GM04503 (cell line): Measurements from ENCODE around the gene PI4K2B.
A peak's percentile ranks its signal among the peaks of the same experiment; 100 is the strongest.
"Not testable (repeated sequence)": the region's sequence is repeated elsewhere in the genome, so short reads cannot be mapped to it uniquely, and the experiment has no call there.

Experiments used
- DNase-seq: peaks from one replicate; pipeline ENCODE4 v3.0.0-alpha.2; 2012; ENCODE audit warnings: low read depth

The PI4K2B gene

DNA sequence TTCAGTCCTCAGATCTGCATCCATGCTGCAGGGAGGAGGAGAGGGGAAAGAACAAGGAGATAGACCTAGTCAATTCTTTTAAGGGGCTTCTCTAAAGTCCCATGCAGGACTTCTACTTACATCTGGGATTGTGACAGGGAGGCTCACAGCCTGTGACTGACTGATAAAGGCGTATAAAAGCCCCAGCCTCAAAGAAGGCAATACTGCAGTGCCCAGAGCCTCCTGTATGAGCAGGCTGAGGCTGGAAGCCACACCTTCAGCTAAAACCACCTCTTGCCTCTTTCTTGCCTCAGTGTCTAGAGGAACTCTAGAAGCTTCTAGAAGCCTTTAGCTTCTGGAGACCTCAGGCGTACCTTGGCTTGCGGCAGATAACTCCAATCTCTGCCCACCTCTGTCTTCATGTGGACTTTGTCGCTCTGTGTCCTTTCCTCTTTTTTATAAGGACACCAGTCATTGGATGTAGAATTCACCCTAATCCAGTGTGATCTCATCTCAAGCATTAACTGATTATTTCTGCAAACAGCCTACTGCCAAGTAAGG is 72.8 kb downstream of the PI4K2B start:
- DNase-seq, result no peak

DNA sequence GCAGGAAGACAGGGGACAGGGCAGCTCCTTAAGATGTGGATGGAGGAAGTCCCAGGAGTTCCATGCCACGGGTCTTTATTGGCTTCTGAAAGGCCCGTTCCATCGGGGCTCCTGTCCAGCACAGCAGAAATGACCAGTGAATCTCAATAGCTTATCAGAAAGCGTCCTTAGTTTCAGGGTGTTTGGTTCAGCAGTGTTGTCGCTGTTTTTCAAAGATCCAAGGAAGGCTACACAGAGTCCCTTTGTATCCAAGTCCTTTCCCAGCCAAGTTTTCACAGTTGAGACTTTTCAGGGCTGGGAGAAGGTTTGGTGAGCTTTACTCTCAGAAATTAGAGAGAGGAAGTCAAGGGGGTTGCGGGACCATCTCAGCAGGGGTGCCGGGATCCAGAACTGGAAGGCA is 73.8 kb downstream of the PI4K2B start:
- no peak for DNase-seq

DNA sequence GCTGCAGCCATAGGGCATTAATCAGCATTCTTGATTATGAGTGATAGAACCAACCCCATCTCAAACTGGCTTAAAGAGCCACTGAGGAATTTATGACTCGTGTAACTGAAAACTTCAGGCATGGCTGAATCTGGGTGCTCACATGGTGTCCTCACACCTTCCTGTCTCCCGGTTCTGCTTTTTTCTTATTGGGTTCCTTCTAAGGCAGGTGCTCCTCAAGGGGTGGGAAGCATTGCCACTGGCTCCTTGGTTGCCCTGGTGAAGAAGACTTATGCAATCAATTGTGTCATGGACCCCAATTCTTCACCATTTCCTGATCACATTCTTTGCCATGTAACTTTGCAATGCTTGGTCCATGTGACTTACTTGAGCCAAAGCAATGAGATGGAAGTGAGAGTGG is 74.5 kb downstream of the PI4K2B start:
- DNase-seq, result no peak

DNA sequence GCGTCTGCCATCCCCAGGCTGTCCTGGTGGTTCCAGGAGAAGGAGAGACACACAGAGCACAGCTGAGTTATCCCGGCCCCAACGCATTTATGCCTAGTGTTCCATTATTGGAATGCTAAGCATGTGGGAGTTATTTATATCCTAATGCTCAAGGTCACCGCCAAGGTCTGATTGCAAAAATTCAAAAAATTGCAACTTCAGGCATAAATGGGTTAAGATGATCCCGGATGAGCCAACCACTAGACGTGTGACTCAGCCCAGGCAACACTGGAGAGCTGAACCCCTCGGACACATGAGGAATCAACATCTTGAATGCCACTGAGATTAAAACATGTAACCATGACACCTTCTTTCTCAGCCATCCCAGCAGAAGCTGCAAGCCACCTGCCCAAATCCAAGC is 74.9 kb downstream of the PI4K2B start:
- no peak for DNase-seq

DNA sequence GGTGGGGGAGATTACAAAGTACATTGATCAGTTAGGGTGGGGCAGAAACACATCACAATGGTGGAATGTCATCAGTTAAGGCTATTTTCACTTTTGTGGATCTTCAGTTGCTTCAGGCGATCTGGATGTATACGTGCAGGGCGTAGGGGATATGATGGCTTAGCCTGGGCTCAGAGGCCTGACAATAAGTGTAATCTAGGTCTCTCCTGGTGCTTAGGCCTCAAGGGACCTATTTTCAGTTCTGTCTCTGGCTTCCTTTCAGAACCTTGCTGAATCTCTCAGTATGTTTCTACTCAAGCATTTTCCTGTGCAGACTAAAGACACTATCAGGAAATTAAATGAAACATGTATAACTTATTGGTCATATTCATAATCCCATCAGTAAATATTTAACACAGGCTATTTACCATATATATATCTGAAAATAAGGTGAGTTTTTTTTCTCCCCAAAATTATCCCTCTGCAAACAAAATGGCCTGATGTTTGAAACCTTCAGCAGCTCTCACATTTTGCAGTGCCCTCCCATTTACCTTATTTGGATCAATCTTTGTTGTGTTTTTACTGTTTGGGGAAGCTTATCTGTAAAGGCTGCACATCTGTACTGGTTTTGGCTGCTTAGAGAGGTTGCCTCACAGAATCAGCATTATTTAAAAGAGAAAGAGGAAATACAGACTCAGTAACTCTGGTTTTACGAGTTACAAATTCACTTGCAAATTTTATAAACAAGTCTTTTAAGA is 76.4 kb downstream of the PI4K2B start:
- no peak for DNase-seq

DNA sequence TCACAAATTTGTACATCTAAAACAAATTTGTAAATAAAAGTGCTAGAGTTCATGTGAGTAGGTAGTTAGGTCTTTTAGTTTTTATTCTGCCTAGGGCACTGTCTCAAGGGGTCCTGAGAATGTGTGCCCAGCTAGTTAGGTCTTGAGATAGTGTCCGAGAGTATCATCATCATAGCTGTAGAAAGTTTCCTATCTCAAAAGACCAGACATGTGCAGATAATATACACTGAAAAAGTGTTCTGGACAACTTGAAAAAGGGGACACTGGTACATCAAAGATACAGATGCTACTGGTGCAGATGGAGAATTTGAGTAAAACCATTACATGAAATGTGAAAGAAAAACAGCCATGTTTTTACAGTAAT is 77.0 kb downstream of the PI4K2B start:
- no peak for DNase-seq

DNA sequence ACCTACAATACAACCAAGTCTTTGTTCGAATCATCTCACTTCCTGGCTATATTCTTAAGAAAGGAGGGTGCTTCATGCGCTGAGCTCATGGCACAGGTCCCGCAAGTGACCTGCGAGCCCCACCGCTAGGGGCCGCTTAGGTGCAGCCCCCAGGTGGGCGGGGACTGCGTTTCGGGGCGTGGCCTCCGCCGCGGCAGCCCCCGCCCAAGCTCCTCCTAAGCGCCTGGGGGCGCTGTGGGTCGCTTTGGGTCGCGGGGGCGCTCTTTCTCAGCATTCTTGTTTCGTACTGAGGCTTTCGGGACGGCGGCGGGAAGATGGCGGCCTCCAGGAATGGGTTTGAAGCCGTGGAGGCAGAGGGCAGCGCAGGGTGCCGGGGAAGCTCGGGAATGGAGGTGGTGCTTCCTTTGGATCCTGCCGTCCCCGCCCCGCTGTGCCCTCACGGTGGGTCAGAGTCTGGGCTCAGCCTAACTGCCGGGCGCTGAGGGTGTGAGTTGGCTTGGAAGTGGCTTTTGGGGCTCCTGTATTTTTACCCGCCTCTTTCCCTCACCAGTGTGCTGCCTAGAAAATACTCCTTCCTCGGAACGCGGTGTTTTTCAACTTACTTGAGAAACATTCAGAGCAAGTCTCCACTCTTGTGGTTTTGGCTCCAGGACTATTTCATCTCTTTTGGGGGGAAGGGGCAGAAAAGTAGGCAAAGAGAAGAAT is 78.8 kb downstream of the PI4K2B start, which contains the start of gene ZCCHC4:
TSS of gene ZCCHC4 (plus strand) at position 279 of the 705 bp plus-strand sequence. CDS start at position 315, 36 bp downstream.
- DNase-seq, result peak; percentile 44

DNA sequence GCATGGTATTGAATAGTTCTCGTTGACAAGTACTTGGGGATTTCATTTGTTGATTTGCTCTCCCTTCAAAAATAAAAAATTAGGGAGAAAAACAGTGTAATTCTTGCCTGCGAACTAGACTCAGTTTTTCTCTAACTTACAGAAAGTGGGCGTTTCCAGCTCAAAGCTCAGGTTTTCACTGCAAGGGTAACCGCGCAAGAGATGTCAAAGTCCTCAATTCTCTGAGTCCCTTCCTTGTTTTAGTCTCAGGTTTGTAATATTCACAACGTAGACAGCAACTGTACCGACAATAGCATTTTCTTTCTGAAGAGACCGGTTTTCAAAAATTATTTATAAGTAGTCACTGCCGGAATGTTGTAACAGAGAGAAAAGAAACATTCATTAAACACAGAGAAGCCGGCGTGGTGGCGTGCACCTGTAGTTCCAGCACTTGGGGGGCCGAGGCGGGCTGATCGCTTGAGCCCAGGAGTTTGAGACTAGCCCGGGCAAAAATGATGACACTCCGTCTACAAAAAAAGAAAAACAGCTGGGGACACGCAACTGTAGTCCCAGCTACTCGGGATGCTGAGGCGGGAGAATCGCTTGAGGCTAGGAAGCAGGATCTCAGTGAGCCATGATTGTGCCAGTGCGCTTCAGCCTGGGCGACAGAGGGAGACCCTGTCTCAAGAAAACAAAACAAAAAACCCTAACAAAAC is 79.5 kb downstream of the PI4K2B start:
- DNase-seq, result no peak

DNA sequence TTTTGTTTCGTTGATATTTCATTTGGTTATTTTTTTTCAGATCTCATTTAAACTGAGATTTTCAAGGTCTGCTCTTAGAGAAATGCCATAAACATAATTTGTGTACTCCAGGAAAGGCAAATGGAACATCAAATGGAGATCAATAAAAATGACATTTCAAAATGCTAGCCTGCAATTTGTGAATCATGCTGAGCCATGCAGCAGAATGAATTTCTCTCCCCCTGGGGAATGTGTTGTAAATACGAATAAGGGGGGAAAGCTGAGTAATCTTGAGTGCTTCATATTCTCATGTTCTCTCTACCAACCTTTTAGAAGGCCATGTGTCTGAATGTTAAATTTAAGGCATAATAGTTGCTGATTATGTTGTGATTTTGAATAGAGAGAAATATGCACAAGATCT is 86.5 kb downstream of the PI4K2B start:
- peak; percentile 21 for DNase-seq

DNA sequence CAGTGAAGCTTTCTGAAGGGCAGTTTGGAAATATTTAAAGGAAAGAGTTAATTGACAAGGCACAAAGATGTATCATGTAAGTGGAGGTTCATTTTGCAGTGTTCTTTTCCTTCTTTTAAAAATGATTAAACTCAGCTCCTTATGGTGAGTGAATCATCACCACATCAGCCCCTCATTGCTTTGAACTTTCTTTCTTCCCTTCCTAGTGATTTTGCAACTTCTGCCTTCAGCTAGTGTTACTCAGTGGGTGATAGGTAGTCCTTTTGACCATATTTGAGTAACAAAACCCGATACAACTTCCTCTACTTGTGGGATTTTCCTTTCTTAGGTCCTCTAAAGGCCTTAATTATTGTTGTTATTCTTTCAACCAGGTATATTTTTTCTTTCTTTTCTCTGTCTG is 86.9 kb downstream of the PI4K2B start:
- peak; percentile 39 for DNase-seq

DNA sequence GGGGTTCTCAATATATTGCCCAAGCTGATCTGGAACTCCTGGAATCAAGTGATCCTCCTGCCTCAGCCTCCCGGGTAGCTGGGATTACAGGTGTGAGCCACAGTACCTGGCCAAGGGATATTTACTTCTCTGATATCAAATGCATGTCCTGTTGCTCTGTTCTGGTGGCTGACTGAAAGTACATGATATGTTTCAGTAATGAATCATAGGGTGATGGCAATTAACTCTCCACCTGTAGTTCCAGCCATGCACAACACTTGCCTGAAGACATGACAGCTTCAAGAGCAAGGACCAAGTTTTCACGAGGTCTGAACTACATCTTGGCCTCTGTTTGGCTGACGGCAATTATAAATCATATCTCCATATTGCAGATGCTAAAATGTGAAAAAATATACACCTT is 87.9 kb downstream of the PI4K2B start:
- no peak for DNase-seq

DNA sequence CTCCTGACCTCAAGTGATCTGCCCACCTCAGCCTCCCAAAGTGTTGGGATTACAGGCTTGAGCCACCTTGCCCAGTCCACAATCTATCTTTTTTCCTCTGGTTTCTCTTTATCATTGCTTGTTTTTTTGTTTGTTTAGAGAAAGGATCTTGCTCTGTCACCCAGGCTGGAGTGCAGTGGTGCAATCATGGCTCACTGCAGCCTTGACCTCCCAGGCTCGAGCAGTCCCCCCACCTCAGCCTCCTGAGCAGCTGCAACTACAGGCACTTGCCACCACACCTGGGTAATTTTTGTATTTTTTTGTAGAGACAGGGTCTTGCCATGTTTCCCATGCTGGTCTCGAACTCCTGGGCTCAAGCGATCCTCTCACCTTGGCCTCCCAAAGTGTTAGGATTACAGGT is 94.6 kb downstream of the PI4K2B start:
- not testable (repeated sequence) for DNase-seq
